Measurements from ENCODE around the gene CDK9. TPM values are rescaled to one million over a fixed set of nuclear protein-coding genes. Genes with fewer than 3 reads are reported as not detected.

The CDK9 gene
- total and polyA plus RNA-seq, 2 of the 4 experiments (the other 2 are of a cell fraction): 30.3 to 49.9 TPM

DNA sequence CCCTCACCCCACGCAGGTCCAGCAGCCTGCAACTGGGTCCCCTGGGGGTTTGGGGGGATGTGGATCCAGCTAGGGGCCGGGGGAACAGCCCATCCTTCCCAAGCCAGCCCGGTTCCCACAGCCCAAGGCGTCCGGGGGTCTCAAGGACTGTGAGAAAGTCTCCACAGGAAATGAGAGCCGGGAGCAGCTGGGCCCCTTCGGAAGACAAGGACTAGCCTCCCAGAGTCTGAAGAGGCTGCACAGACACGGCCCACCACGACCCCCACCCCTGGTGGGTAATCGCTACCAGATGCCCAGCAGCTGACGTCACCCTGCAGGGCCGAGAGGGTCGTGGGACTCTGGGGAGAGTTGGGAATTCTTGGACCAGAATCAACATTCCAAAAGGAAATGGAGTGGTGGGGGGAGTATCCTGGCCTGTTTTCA lies 17.9 kb upstream of the CDK9 start:
- H3K4me3 ChIP-seq (ENCODE audit: insufficient read depth, low read depth, low read length): no peak overlapping the region
- ATAC-seq (ENCODE audit: low read depth) (no peak), DNase-seq (peak; percentile 41)
- H4K8ac ChIP-seq (ENCODE audit: low read depth in 2 of 2, low read length in 2 of 2): no peak overlapping the region; a peak in 1 of 4 replicates
- no peak overlapping the region for H2AK5ac ChIP-seq (ENCODE audit: low read depth, low read length)
- in situ Hi-C loops (cut with MboI; ENCODE audit: low sequenced_read_pairs): no loop called here
- BruUV-seq (replicated peaks): no TSS peak
- no peaks in the 10 kb centered on the region for H3K9me3 ChIP-seq (ENCODE audit: control insufficient read depth, insufficient read depth, low read length)
- H2AFZ ChIP-seq (replicated peaks; ENCODE audit: low read length, poor library complexity): peak overlapping the region; percentile 51
- peaks cover 8% of the 10 kb centered on the region for H3K27me3 ChIP-seq (ENCODE audit: control insufficient read depth, insufficient read depth, low read length)
- dilution Hi-C loops (cut with HindIII; ENCODE audit: low sequenced_read_pairs, unreplicated experiment): no loop called here
- no peaks in the 10 kb centered on the region; the same call in 1 of the 2 replicates for H3K9me1 ChIP-seq (ENCODE audit: insufficient read depth, low read length)
- no peaks in the 10 kb centered on the region for H4K20me1 ChIP-seq (ENCODE audit: insufficient read depth, low read length)
- ChIA-PET POLR2A (ENCODE audit: unreplicated experiment) (no interaction called here), CTCF (no interaction called here)
- no peak overlapping the region for H3K56ac ChIP-seq (ENCODE audit: extremely low read depth, insufficient read depth, low read length)
- no peak overlapping the region for H4K5ac ChIP-seq (ENCODE audit: low read depth, low read length)
- intact Hi-C loops (cut with micrococcal nuclease): no loop called here
- H2BK15ac ChIP-seq (ENCODE audit: low read depth, low read length): no peak overlapping the region; the same call in 2 of the 3 replicates
- no peak overlapping the region for H3K27ac ChIP-seq (ENCODE audit: insufficient read depth, low read length)
- H3K4me2 ChIP-seq (ENCODE audit: low read depth, low read length): no peak overlapping the region
- no peak overlapping the region for H3K9ac ChIP-seq (ENCODE audit: low read depth, low read length)
- 25% methylated on average over 2 of the region's 13 CpGs; no CpG with 5 or more reads in 1 of the 2 experiments for WGBS, 2 experiments (ENCODE audit: extremely low coverage in 2 of 2, insufficient read length in 1 of 2)
- no peak overlapping the region for H2BK120ac ChIP-seq (ENCODE audit: low read depth, low read length)
- no peaks in the 10 kb centered on the region for H3K36me3 ChIP-seq (ENCODE audit: control insufficient read depth, insufficient read depth, low read length)
- TF ChIP-seq POLR2A (IDR thresholded peaks at IDR 0.05; ENCODE audit: low read depth, low read length): no peak
- TF ChIP-seq BHLHE40 (IDR thresholded peaks at IDR 0.05; ENCODE audit: low read depth, low read length): no peak
- no peak for TF ChIP-seq RCOR1 (IDR thresholded peaks at IDR 0.05; ENCODE audit: insufficient replicate concordance, low read length)
- TF ChIP-seq, protein P1, sequence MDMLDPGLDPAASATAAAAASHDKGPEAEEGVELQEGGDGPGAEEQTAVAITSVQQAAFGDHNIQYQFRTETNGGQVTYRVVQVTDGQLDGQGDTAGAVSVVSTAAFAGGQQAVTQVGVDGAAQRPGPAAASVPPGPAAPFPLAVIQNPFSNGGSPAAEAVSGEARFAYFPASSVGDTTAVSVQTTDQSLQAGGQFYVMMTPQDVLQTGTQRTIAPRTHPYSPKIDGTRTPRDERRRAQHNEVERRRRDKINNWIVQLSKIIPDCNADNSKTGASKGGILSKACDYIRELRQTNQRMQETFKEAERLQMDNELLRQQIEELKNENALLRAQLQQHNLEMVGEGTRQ (IDR thresholded peaks at IDR 0.05; ENCODE audit: low read depth, low read length): no peak
- no peak for TF ChIP-seq CEBPB (IDR thresholded peaks at IDR 0.05; ENCODE audit: low read depth, low read length)
- no peak for TF ChIP-seq MAFK (IDR thresholded peaks at IDR 0.05; ENCODE audit: low read depth, low read length)
- TF ChIP-seq, protein P2, sequence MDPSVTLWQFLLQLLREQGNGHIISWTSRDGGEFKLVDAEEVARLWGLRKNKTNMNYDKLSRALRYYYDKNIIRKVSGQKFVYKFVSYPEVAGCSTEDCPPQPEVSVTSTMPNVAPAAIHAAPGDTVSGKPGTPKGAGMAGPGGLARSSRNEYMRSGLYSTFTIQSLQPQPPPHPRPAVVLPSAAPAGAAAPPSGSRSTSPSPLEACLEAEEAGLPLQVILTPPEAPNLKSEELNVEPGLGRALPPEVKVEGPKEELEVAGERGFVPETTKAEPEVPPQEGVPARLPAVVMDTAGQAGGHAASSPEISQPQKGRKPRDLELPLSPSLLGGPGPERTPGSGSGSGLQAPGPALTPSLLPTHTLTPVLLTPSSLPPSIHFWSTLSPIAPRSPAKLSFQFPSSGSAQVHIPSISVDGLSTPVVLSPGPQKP (IDR thresholded peaks at IDR 0.05; ENCODE audit: borderline replicate concordance, low read depth, low read length): no peak
- no peak for TF ChIP-seq MXI1 (IDR thresholded peaks at IDR 0.05; ENCODE audit: borderline replicate concordance, low read depth, low read length)
- TF ChIP-seq SMC3 (IDR thresholded peaks at IDR 0.05; ENCODE audit: low read depth, low read length): no peak
- TF ChIP-seq NFE2L2 (IDR thresholded peaks at IDR 0.05; ENCODE audit: low read depth, low read length): no peak
- TF ChIP-seq CHD1 (IDR thresholded peaks at IDR 0.05; ENCODE audit: low read depth, low read length): no peak
- no peak for TF ChIP-seq MAZ (IDR thresholded peaks at IDR 0.05; ENCODE audit: borderline replicate concordance, low read depth, low read length)
- TF ChIP-seq RFX5 (IDR thresholded peaks at IDR 0.05; ENCODE audit: low read depth, low read length): no peak
- TF ChIP-seq, protein P3, sequence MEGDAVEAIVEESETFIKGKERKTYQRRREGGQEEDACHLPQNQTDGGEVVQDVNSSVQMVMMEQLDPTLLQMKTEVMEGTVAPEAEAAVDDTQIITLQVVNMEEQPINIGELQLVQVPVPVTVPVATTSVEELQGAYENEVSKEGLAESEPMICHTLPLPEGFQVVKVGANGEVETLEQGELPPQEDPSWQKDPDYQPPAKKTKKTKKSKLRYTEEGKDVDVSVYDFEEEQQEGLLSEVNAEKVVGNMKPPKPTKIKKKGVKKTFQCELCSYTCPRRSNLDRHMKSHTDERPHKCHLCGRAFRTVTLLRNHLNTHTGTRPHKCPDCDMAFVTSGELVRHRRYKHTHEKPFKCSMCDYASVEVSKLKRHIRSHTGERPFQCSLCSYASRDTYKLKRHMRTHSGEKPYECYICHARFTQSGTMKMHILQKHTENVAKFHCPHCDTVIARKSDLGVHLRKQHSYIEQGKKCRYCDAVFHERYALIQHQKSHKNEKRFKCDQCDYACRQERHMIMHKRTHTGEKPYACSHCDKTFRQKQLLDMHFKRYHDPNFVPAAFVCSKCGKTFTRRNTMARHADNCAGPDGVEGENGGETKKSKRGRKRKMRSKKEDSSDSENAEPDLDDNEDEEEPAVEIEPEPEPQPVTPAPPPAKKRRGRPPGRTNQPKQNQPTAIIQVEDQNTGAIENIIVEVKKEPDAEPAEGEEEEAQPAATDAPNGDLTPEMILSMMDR (conservative IDR thresholded peaks at IDR 0.05; ENCODE audit: low read depth, low read length): no peak
- TF ChIP-seq FOS (IDR thresholded peaks at IDR 0.05; ENCODE audit: low read depth, low read length): no peak
- no peak for TF ChIP-seq RAD21 (IDR thresholded peaks at IDR 0.05; ENCODE audit: low read length)
- no peak overlapping the region for H3K4ac ChIP-seq (ENCODE audit: low read depth, low read length)
- no peak overlapping the region for H2AK9ac ChIP-seq (replicated peaks; ENCODE audit: low read depth, low read length, poor library complexity)
- H4K91ac ChIP-seq (ENCODE audit: insufficient read depth, low read depth, low read length): no peak overlapping the region
- H3K4me1 ChIP-seq (ENCODE audit: control insufficient read depth, insufficient read depth, low read length): peaks cover 2% of the 10 kb centered on the region; the same call in 1 of the 2 replicates
- H2BK5ac ChIP-seq (ENCODE audit: low read depth, low read length, poor library complexity, severe bottlenecking): no peak overlapping the region
- H2BK20ac ChIP-seq (ENCODE audit: low read depth, low read length): no peak overlapping the region
- no peaks in the 10 kb centered on the region for H3K79me1 ChIP-seq (ENCODE audit: low read depth in 1 of 2, low read length in 2 of 2)
- H3K23ac ChIP-seq (ENCODE audit: low read depth, low read length): no peak overlapping the region
- H3K18ac ChIP-seq (ENCODE audit: low read depth, low read length): no peak overlapping the region
- H3K14ac ChIP-seq (replicated peaks; ENCODE audit: low read depth, low read length): no peak overlapping the region
